GM10266 (cell line): ENCODE results near the gene RGS16.

Source experiments
- DNase-seq: peaks from one replicate; pipeline ENCODE4 v3.0.0; 2012; ENCODE audit errors: extremely low spot score
- CTCF ChIP-seq: IDR thresholded peaks from 2 replicates; pipeline ENCODE4 v1.5.1; 2012; ENCODE audit warnings: mild to moderate bottlenecking, low read depth; ENCODE audit not compliant: control insufficient read depth, insufficient read depth; ENCODE audit errors: missing control alignments

Gene RGS16

GRCh38 chr1:182552527-182552926 is 51.7 kb downstream of the RGS16 start:
- DNase-seq, result no peak
- TF ChIP-seq CTCF, result no peak

GRCh38 chr1:182549811-182550210 is 54.4 kb downstream of the RGS16 start:
- TF ChIP-seq CTCF, result no peak

GRCh38 chr1:182549346-182549745 is 54.8 kb downstream of the RGS16 start:
- DNase-seq, result no peak
- TF ChIP-seq CTCF, result no peak

More at GRCh38 chr1:182549811-182550210, 54.4 kb downstream of the RGS16 start:
- DNase-seq, result no peak
